HCT116 (cell line): ENCODE data around the gene C1orf21. TPM values are rescaled to one million over a fixed set of nuclear protein-coding genes. Genes with fewer than 3 reads are reported as not detected.

Source experiments
- ATAC-seq: fragments of 200-7000 bp; cut with Tn5 transposase; 2 replicates; pipeline ENCODE4 v1.9.1; 2020; ENCODE audit warnings: mild to moderate bottlenecking, moderate library complexity
- BruUV-seq: library from RNA; stranded (reverse); fragments of 400-500 nt; replicated peaks from 2 replicates; lab custom pipeline; 2021; lab: Mats Ljungman, UMichigan
- CTCF ChIA-PET: fragments of 300-600 bp; sonication (Branson Sonifier 250); formaldehyde crosslinking; loops from one replicate; lab custom pipeline; 2021; ENCODE audit warnings: antibody characterized with exemption; lab: Charles Lee
- POLR2A ChIA-PET: fragments of 300-600, 350-600 bp; sonication (Branson Sonifier 250); formaldehyde crosslinking; loops from one replicate; lab custom pipeline; 2021; ENCODE audit warnings: antibody characterized with exemption; lab: Charles Lee
- RAD21 ChIA-PET, 2 experiments: fragments of 300-600 bp; sonication (Branson Sonifier 250); formaldehyde crosslinking; loops; one replicate each; lab custom pipeline; 2023; ENCODE audit warnings: low total read pairs in 2 of 2; ENCODE audit not compliant: uncharacterized antibody in 2 of 2, unreplicated experiment in 2 of 2, low non-redundant PET in 1 of 2; lab: Charles Lee
- DNase-seq: peaks from one replicate; pipeline ENCODE4 v3.0.0-alpha.2; 2010; ENCODE audit warnings: low read depth, low spot score
- H2AFZ ChIP-seq: fragments of 200-600 bp; shearing (Covaris generic), sonication (generic); 2 replicates; pipeline ENCODE4 v1.6.1; 2017; ENCODE audit warnings: low read depth, mixed run types, mixed read lengths, antibody characterized with exemption, low read length; ENCODE audit not compliant: poor library complexity, severe bottlenecking
- H3K27ac ChIP-seq: 2 replicates; pipeline ENCODE4 v1.5.1; 2012; ENCODE audit warnings: low read depth, low read length
- H3K27me3 ChIP-seq: fragments of 200-600 bp; sonication (generic); 2 replicates; pipeline ENCODE4 v1.6.1; 2016; ENCODE audit warnings: mixed run types, low read length, mixed read lengths; ENCODE audit not compliant: insufficient read depth
- H3K36me3 ChIP-seq, 2 experiments: fragments of 200-500 bp in 1 of 2; fragments of 200-600 bp in 1 of 2; sonication (Bioruptor generic) in 1 of 2; sonication (generic) in 1 of 2; 2 replicates each; pipeline versions ENCODE4 v1.5.1 to v1.6.1; 2014 to 2016; ENCODE audit warnings: low read length in 2 of 2, inconsistent platforms in 1 of 2, mixed read lengths in 1 of 2, mixed run types in 1 of 2; ENCODE audit not compliant: insufficient read depth in 2 of 2, control insufficient read depth in 1 of 2
- H3K4me1 ChIP-seq, 2 experiments: fragments of 200-600 bp in 1 of 2; sonication (generic) in 1 of 2; 2 replicates each; pipeline versions ENCODE4 v1.5.1 to v1.6.1; 2012 to 2017; ENCODE audit warnings: low read length in 2 of 2, inconsistent platforms in 1 of 2, mild to moderate bottlenecking in 1 of 2, mixed read lengths in 1 of 2, mixed run types in 1 of 2, moderate library complexity in 1 of 2; ENCODE audit not compliant: insufficient read depth in 2 of 2, control insufficient read depth in 1 of 2
- H3K4me2 ChIP-seq: fragments of 200-600 bp; sonication (generic); 2 replicates; pipeline ENCODE4 v1.6.1; 2017; ENCODE audit warnings: mixed run types, low read length, mixed read lengths
- H3K4me3 ChIP-seq, 2 experiments: fragments of 200-600 bp in 1 of 2; sonication (generic) in 1 of 2; replicated peaks in 1 of 2; 2 replicates each; pipeline ENCODE4 v1.5.1; 2011 to 2016; ENCODE audit warnings: low read length in 2 of 2, control low read depth in 1 of 2, low read depth in 1 of 2, mild to moderate bottlenecking in 1 of 2, mixed read lengths in 1 of 2, mixed run types in 1 of 2
- H3K79me2 ChIP-seq: fragments of 200-600 bp; sonication (generic); 2 replicates; pipeline ENCODE4 v1.6.1; 2017; ENCODE audit warnings: mild to moderate bottlenecking, mixed run types, low read length, moderate library complexity, mixed read lengths; ENCODE audit not compliant: insufficient read depth
- H3K9ac ChIP-seq: fragments of 200-600 bp; sonication (generic); 2 replicates; pipeline ENCODE4 v1.6.1; 2016; ENCODE audit warnings: low read length, mixed read lengths
- H3K9me2 ChIP-seq: fragments of 200-600 bp; sonication (generic), shearing (Covaris generic); 2 replicates; pipeline ENCODE4 v1.6.1; 2017; ENCODE audit warnings: mixed run types, mild to moderate bottlenecking, moderate library complexity; ENCODE audit not compliant: insufficient read depth
- H3K9me3 ChIP-seq, 2 experiments: fragments of 200-500 bp in 1 of 2; fragments of 200-600 bp in 1 of 2; sonication (Bioruptor generic) in 1 of 2; sonication (generic) in 1 of 2; 2 replicates each; pipeline ENCODE4 v1.6.1; 2014 to 2017; ENCODE audit warnings: low read length in 2 of 2, mixed read lengths in 2 of 2, inconsistent platforms in 1 of 2, low read depth in 1 of 2, mild to moderate bottlenecking in 1 of 2, mixed run types in 1 of 2, moderate library complexity in 1 of 2; ENCODE audit not compliant: control insufficient read depth in 1 of 2, insufficient read depth in 1 of 2
- H4K20me1 ChIP-seq: fragments of 200-600 bp; sonication (generic), shearing (Covaris generic); 2 replicates; pipeline ENCODE4 v1.6.1; 2017; ENCODE audit warnings: mixed run types, mild to moderate bottlenecking, moderate library complexity; ENCODE audit not compliant: insufficient read depth
- ATF3 ChIP-seq: IDR thresholded peaks from 2 replicates; pipeline ENCODE4 v1.6.1; 2012
- CEBPB ChIP-seq: IDR thresholded peaks from 2 replicates; pipeline ENCODE4 v1.6.1; 2012; ENCODE audit warnings: low read depth
- EZH2 ChIP-seq: fragments of 200-600 bp; sonication (generic); IDR thresholded peaks from 2 replicates; pipeline ENCODE4 v1.6.1; 2017; ENCODE audit warnings: antibody characterized with exemption, mixed run types
- EZH2phosphoT487 ChIP-seq: fragments of 200-600 bp; IDR thresholded peaks from 2 replicates; pipeline ENCODE4 v1.6.1; 2018; ENCODE audit warnings: antibody characterized with exemption, borderline replicate concordance
- MAX ChIP-seq: IDR thresholded peaks from 2 replicates; pipeline ENCODE4 v1.6.1; 2012
- RAD21 ChIP-seq: IDR thresholded peaks from 2 replicates; pipeline ENCODE4 v1.6.1; 2012; ENCODE audit warnings: low read depth, mild to moderate bottlenecking
- SRF ChIP-seq: IDR thresholded peaks from 2 replicates; pipeline ENCODE4 v1.6.1; 2012; ENCODE audit warnings: low read depth
- YY1 ChIP-seq: IDR thresholded peaks from 2 replicates; pipeline ENCODE4 v1.6.1; 2011; ENCODE audit warnings: low read length, low read depth, moderate library complexity, mild to moderate bottlenecking; ENCODE audit not compliant: insufficient replicate concordance; ENCODE audit errors: extremely low read depth
- ZBTB33 ChIP-seq: IDR thresholded peaks from 2 replicates; pipeline ENCODE4 v1.6.1; 2011; ENCODE audit warnings: mild to moderate bottlenecking, low read length, moderate library complexity; ENCODE audit not compliant: insufficient replicate concordance; ENCODE audit errors: extremely low read depth
- ZFX ChIP-seq: fragments of 450-650 bp; IDR thresholded peaks from 2 replicates; pipeline ENCODE4 v1.6.1; 2017
- intact Hi-C: fragments of 100-400 bp; cut with micrococcal nuclease; formaldehyde crosslinking; loops from 2 replicates; pipeline ENCODE4 v1.10.0; 2022
- total RNA-seq: library from RNA; stranded (reverse); gene quantifications from one replicate; pipeline ENCODE4 v1.2.1, GENCODE V29; 2021; ENCODE audit not compliant: unreplicated experiment

Gene C1orf21
- total RNA-seq, 1 experiment from 2014 or later = 8.9 TPM

DNA sequence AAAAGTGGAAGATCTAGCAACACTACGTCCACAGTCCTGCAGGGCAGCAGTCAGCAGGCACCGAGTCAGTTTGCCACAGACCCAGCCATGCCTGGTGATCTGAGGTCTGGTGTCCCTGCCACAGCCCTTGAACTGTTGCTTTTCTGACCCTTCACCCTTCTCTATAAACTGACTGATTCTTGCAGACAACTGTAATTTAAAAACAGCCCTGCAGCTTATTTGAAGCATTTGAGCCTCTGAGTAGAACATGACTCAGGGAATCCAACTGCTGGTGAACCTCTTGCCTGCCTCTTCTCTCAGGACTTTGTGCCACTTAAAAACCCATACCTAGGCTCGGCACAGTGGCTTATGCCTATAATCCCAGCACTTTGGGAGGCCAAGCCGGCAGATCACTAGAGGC, 260.6 kb downstream of the C1orf21 start:
- Histone ChIP-seq H3K4me1 (no peaks in the 10 kb centered on the region), H4K20me1 (no peaks in the 10 kb centered on the region), H3K4me2 (no peak overlapping the region), H2AFZ (no peak overlapping the region), H3K9me2 (no peaks in the 10 kb centered on the region), H3K27ac (no peak overlapping the region), H3K36me3 (no peaks in the 10 kb centered on the region), H3K9me3 (no peaks in the 10 kb centered on the region; a peak in 1 of 4 replicates), H3K9ac (no peak overlapping the region), H3K4me3 (no peak overlapping the region), H3K79me2 (no peaks in the 10 kb centered on the region), H3K27me3 (no peaks in the 10 kb centered on the region)
- POLR2A ChIA-PET = no interaction called here
- CTCF ChIA-PET = no interaction called here
- ATAC-seq (no peak), DNase-seq (no peak)
- TF ChIP-seq ZFX = no peak
- TF ChIP-seq ATF3 = no peak
- no peak for TF ChIP-seq EZH2phosphoT487
- TF ChIP-seq CEBPB = no peak
- no peak for TF ChIP-seq MAX
- no peak for TF ChIP-seq EZH2
- TF ChIP-seq ZBTB33 = no peak
- TF ChIP-seq RAD21 = no peak
- TF ChIP-seq SRF = no peak
- no peak for TF ChIP-seq YY1
- RAD21 ChIA-PET = no interaction called here
- BruUV-seq = no TSS peak
- intact Hi-C loops = no loop called here
